IMR-90 (cell line): ENCODE measurements around the gene ATPAF1. TPM values are rescaled to one million over a fixed set of nuclear protein-coding genes. Genes with fewer than 3 reads are reported as not detected.
A peak's percentile ranks its signal among the peaks of the same experiment; 100 is the strongest.

Source experiments
- ATAC-seq: fragments of 200-7000 bp; cut with Tn5 transposase; 2 replicates; pipeline ENCODE4 v1.9.1; 2020; ENCODE audit warnings: low read depth, mild to moderate bottlenecking, moderate library complexity
- BruUV-seq: library from RNA; stranded (reverse); fragments of 400-500 nt; replicated peaks from 2 replicates; lab custom pipeline; 2021; lab: Mats Ljungman, UMichigan
- CTCF ChIA-PET: fragments of 300-600 bp; formaldehyde crosslinking; extraction: SDS; loops from one replicate; lab custom pipeline; 2021; ENCODE audit warnings: antibody characterized with exemption; lab: Yijun Ruan, JAX
- POLR2A ChIA-PET: fragments of 300-600 bp; sonication (Branson Sonifier 250); formaldehyde crosslinking; loops from one replicate; lab custom pipeline; 2022; ENCODE audit warnings: antibody characterized with exemption; ENCODE audit not compliant: unreplicated experiment; lab: Charles Lee
- DNase-seq: peaks from one replicate; pipeline ENCODE4 v3.0.0; 2013
- H2AFZ ChIP-seq: replicated peaks from 2 replicates; pipeline ENCODE3; 2013; ENCODE audit warnings: low read length, mild to moderate bottlenecking; ENCODE audit not compliant: poor library complexity
- H2AK5ac ChIP-seq: 2 replicates; pipeline ENCODE4 v1.6.1; 2013; ENCODE audit warnings: low read depth, low read length, inconsistent platforms
- H2AK9ac ChIP-seq: replicated peaks from 2 replicates; pipeline ENCODE3; 2013; ENCODE audit warnings: mild to moderate bottlenecking, low read depth, low read length, moderate library complexity; ENCODE audit not compliant: poor library complexity
- H2BK120ac ChIP-seq: 2 replicates; pipeline ENCODE4 v1.6.1; 2013; ENCODE audit warnings: low read depth, low read length, inconsistent platforms
- H2BK15ac ChIP-seq: 3 replicates; pipeline ENCODE4 v1.6.1; 2013; ENCODE audit warnings: low read depth, low read length, inconsistent platforms
- H2BK20ac ChIP-seq: 2 replicates; pipeline ENCODE4 v1.6.1; 2013; ENCODE audit warnings: low read depth, mild to moderate bottlenecking, inconsistent platforms, low read length, moderate library complexity
- H2BK5ac ChIP-seq: 2 replicates; pipeline ENCODE4 v1.6.1; 2013; ENCODE audit warnings: mild to moderate bottlenecking, low read depth, low read length, inconsistent platforms; ENCODE audit not compliant: poor library complexity, severe bottlenecking
- H3K14ac ChIP-seq: replicated peaks from 2 replicates; pipeline ENCODE4 v1.6.1; 2013; ENCODE audit warnings: low read depth, low read length, inconsistent platforms
- H3K18ac ChIP-seq: 2 replicates; pipeline ENCODE4 v1.6.1; 2013; ENCODE audit warnings: low read depth, low read length, control low read depth
- H3K23ac ChIP-seq: 2 replicates; pipeline ENCODE4 v1.6.1; 2013; ENCODE audit warnings: low read depth, low read length, inconsistent platforms
- H3K27ac ChIP-seq: 2 replicates; pipeline ENCODE4 v1.5.1; 2013; ENCODE audit warnings: mild to moderate bottlenecking, control low read depth, low read length; ENCODE audit not compliant: insufficient read depth
- H3K27me3 ChIP-seq: 2 replicates; pipeline ENCODE4 v1.6.1; 2013; ENCODE audit warnings: low read length; ENCODE audit not compliant: control insufficient read depth, insufficient read depth
- H3K36me3 ChIP-seq: 2 replicates; pipeline ENCODE4 v1.6.1; 2013; ENCODE audit warnings: low read length, mixed read lengths; ENCODE audit not compliant: control insufficient read depth, insufficient read depth
- H3K4ac ChIP-seq: 2 replicates; pipeline ENCODE4 v1.6.1; 2013; ENCODE audit warnings: low read depth, low read length, inconsistent platforms
- H3K4me1 ChIP-seq: 2 replicates; pipeline ENCODE4 v1.6.1; 2013; ENCODE audit warnings: low read length, mixed read lengths; ENCODE audit not compliant: control insufficient read depth, insufficient read depth
- H3K4me2 ChIP-seq: 2 replicates; pipeline ENCODE4 v1.6.1; 2013; ENCODE audit warnings: low read depth, mild to moderate bottlenecking, control low read depth, low read length, moderate library complexity
- H3K4me3 ChIP-seq: 2 replicates; pipeline ENCODE4 v1.5.1; 2013; ENCODE audit warnings: low read depth, mild to moderate bottlenecking, control low read depth, low read length, moderate library complexity; ENCODE audit not compliant: insufficient read depth
- H3K56ac ChIP-seq: 2 replicates; pipeline ENCODE4 v1.6.1; 2013; ENCODE audit warnings: low read length, inconsistent platforms; ENCODE audit not compliant: insufficient read depth; ENCODE audit errors: extremely low read depth
- H3K79me1 ChIP-seq, 2 experiments: 2 replicates each; pipeline ENCODE4 v1.6.1; 2013; ENCODE audit warnings: low read length in 2 of 2, inconsistent platforms in 1 of 2, low read depth in 1 of 2
- H3K9ac ChIP-seq: 2 replicates; pipeline ENCODE4 v1.6.1; 2013; ENCODE audit warnings: low read depth, low read length, control low read depth
- H3K9me1 ChIP-seq: 2 replicates; pipeline ENCODE4 v1.6.1; 2013; ENCODE audit warnings: low read length, inconsistent platforms; ENCODE audit not compliant: insufficient read depth
- H3K9me3 ChIP-seq: 2 replicates; pipeline ENCODE4 v1.6.1; 2013; ENCODE audit warnings: low read length; ENCODE audit not compliant: control insufficient read depth, insufficient read depth
- H4K20me1 ChIP-seq: 2 replicates; pipeline ENCODE4 v1.6.1; 2013; ENCODE audit warnings: low read length, inconsistent platforms; ENCODE audit not compliant: insufficient read depth
- H4K5ac ChIP-seq: 2 replicates; pipeline ENCODE4 v1.6.1; 2013; ENCODE audit warnings: mild to moderate bottlenecking, low read depth, low read length, control low read depth
- H4K8ac ChIP-seq, 2 experiments: 2 replicates each; pipeline ENCODE4 v1.6.1; 2013; ENCODE audit warnings: low read depth in 2 of 2, low read length in 2 of 2, control low read depth in 1 of 2, inconsistent platforms in 1 of 2
- H4K91ac ChIP-seq: 2 replicates; pipeline ENCODE4 v1.6.1; 2013; ENCODE audit warnings: low read depth, low read length, inconsistent platforms; ENCODE audit not compliant: insufficient read depth
- BHLHE40 ChIP-seq: fragments of 150-350 bp; IDR thresholded peaks from 2 replicates; pipeline ENCODE4 v1.6.1; 2016; ENCODE audit warnings: mild to moderate bottlenecking, low read depth, low read length
- CHD1 ChIP-seq: IDR thresholded peaks from 2 replicates; pipeline ENCODE4 v1.6.1; 2012; ENCODE audit warnings: low read depth, low read length, improper control_type of control experiment
- FOS ChIP-seq: fragments of 150-350 bp; IDR thresholded peaks from 2 replicates; pipeline ENCODE4 v1.6.1; 2016; ENCODE audit warnings: low read depth, low read length
- MAFK ChIP-seq: IDR thresholded peaks from 2 replicates; pipeline ENCODE4 v1.6.1; 2012; ENCODE audit warnings: low read depth, low read length, improper control_type of control experiment
- MXI1 ChIP-seq: IDR thresholded peaks from 2 replicates; pipeline ENCODE4 v1.6.1; 2012; ENCODE audit warnings: low read depth, mild to moderate bottlenecking, low read length, moderate library complexity, borderline replicate concordance
- POLR2A ChIP-seq: IDR thresholded peaks from 2 replicates; pipeline ENCODE4 v1.6.1; 2012; ENCODE audit warnings: mild to moderate bottlenecking, low read depth, low read length
- RAD21 ChIP-seq: IDR thresholded peaks from 2 replicates; pipeline ENCODE4 v1.6.1; 2012; ENCODE audit warnings: low read length, improper control_type of control experiment
- RCOR1 ChIP-seq: IDR thresholded peaks from 2 replicates; pipeline ENCODE4 v1.6.1; 2012; ENCODE audit warnings: mild to moderate bottlenecking, low read length, improper control_type of control experiment; ENCODE audit not compliant: insufficient replicate concordance
- RFX5 ChIP-seq: IDR thresholded peaks from 2 replicates; pipeline ENCODE4 v1.8.0; 2012; ENCODE audit warnings: low read depth, mild to moderate bottlenecking, low read length, moderate library complexity
- WGBS, 2 experiments: methylation state at CpG; one replicate each; pipeline versions ENCODE4 v1.1.5 to v1.1.7; 2013; ENCODE audit warnings: missing lambda C conversion rate in 2 of 2; ENCODE audit not compliant: insufficient read length in 1 of 2; ENCODE audit errors: extremely low coverage in 2 of 2; 5-methylcytosine and 5-hydroxymethylcytosine counted together
- dilution Hi-C: fragments of 300-500 bp; cut with HindIII; formaldehyde crosslinking; loops from one replicate; pipeline ENCODE4 v1.14.3; 2018; ENCODE audit warnings: low sequenced_read_pairs; ENCODE audit not compliant: unreplicated experiment
- in situ Hi-C: fragments of 300-500 bp; cut with MboI; formaldehyde crosslinking; loops from 3 replicates; pipeline ENCODE4 v1.14.3; 2019; ENCODE audit warnings: low sequenced_read_pairs, inconsistent platforms, mixed read lengths
- intact Hi-C: fragments of 100-400 bp; cut with micrococcal nuclease; formaldehyde crosslinking; loops from 2 replicates; pipeline ENCODE4 v1.10.0; 2022
- polyA plus RNA-seq, 3 experiments: library from polyadenylated mRNA; depleted of rRNA; stranded (reverse); fragments of >200 nt; gene quantifications; 2 replicates each; pipeline ENCODE4 v1.2.3, GENCODE V29; 2012; ENCODE audit warnings: low replicate concordance in 1 of 3
- total RNA-seq: library from RNA; depleted of rRNA; stranded (reverse); fragments of >200 nt; gene quantifications from 2 replicates; pipeline ENCODE4 v1.2.3, GENCODE V29; 2012
- TF ChIP-seq, protein P1 (sequence below): fragments of 150-350 bp; IDR thresholded peaks from 2 replicates; pipeline ENCODE4 v1.6.1; 2017; ENCODE audit warnings: mild to moderate bottlenecking, antibody characterized with exemption, low read length, low read depth
- TF ChIP-seq, protein P2 (sequence below): fragments of 150-350 bp; IDR thresholded peaks from 2 replicates; pipeline ENCODE4 v1.6.1; 2016; ENCODE audit warnings: low read depth, mild to moderate bottlenecking, low read length, moderate library complexity, borderline replicate concordance

The ATPAF1 gene
- total and polyA plus RNA-seq, 2 of the 4 experiments (the other 2 are of a cell fraction): 55.5 to 80.3 TPM

DNA sequence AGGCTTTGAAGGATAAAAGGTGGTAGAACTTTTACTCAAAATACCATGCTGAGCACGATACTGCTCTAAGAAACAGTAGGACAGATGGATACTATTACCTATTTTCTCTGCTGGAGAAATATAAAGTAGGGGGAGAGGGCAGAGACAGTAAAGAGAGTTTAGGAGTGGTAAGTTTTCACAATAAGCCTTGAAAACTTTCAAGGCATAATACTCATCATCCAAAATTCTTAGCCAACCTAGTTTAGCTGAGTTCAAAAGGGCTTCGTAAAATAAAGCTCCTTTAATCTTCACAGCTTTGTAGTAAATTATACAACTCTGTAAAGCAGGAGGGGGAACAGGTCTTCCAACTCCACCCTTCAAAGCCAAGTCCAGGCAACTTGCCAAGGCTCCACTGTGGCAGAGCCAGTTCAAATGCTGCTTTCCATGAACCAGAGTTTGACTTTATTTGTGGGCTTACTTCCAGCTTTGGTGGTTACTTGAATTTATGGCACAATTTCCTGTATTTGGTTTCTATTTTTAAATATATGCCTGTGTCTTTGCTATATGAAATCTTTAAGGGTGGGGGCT, 19.0 kb upstream of the ATPAF1 start:
- Histone ChIP-seq H4K5ac (no peak overlapping the region), H3K79me1 (peaks cover 3 to 7% of the 10 kb centered on the region in 2 experiments; a peak in 3 of 4 replicates), H3K56ac (no peak overlapping the region), H2BK15ac (no peak overlapping the region), H4K91ac (no peak overlapping the region), H4K20me1 (no peaks in the 10 kb centered on the region), H3K9me3 (no peaks in the 10 kb centered on the region), H3K9me1 (peaks cover 4% of the 10 kb centered on the region; the same call in 1 of the 2 replicates), H2BK120ac (no peak overlapping the region), H3K14ac (no peak overlapping the region), H3K36me3 (peaks cover 49% of the 10 kb centered on the region), H3K4me3 (no peak overlapping the region), H3K23ac (no peak overlapping the region), H4K8ac (no peak overlapping the region), H2AK9ac (no peak overlapping the region), H2BK5ac (no peak overlapping the region), H3K27me3 (no peaks in the 10 kb centered on the region), H2AK5ac (no peak overlapping the region), H3K18ac (no peak overlapping the region), H2AFZ (no peak overlapping the region), H3K9ac (no peak overlapping the region), H3K4me2 (no peak overlapping the region; the same call in 1 of the 2 replicates), H3K4me1 (0 out of 2 replicates have a peak, but pooled peaks cover 3% of the 10 kb centered on the region), H2BK20ac (no peak overlapping the region), H3K27ac (no peak overlapping the region), H3K4ac (no peak overlapping the region)
- ChIA-PET CTCF (interaction anchor here (1.3 kb wide), 1 partner anchor 9 kb away, joined by 3 read pairs; no protein-coding TSS in a partner anchor), POLR2A (no interaction called here)
- BruUV-seq: no TSS peak
- peak; percentile 40 for DNase-seq
- TF ChIP-seq MAFK (no peak), RAD21 (no peak), CHD1 (no peak), BHLHE40 (no peak), RFX5 (no peak), RCOR1 (no peak), POLR2A (no peak), FOS (no peak), MXI1 (no peak)
- TF ChIP-seq, protein P1, sequence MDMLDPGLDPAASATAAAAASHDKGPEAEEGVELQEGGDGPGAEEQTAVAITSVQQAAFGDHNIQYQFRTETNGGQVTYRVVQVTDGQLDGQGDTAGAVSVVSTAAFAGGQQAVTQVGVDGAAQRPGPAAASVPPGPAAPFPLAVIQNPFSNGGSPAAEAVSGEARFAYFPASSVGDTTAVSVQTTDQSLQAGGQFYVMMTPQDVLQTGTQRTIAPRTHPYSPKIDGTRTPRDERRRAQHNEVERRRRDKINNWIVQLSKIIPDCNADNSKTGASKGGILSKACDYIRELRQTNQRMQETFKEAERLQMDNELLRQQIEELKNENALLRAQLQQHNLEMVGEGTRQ: no peak
- TF ChIP-seq, protein P2, sequence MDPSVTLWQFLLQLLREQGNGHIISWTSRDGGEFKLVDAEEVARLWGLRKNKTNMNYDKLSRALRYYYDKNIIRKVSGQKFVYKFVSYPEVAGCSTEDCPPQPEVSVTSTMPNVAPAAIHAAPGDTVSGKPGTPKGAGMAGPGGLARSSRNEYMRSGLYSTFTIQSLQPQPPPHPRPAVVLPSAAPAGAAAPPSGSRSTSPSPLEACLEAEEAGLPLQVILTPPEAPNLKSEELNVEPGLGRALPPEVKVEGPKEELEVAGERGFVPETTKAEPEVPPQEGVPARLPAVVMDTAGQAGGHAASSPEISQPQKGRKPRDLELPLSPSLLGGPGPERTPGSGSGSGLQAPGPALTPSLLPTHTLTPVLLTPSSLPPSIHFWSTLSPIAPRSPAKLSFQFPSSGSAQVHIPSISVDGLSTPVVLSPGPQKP: no peak
- dilution Hi-C loops (no loop called here), intact Hi-C loops (no loop called here), in situ Hi-C loops (no loop called here)
- WGBS, 2 experiments: no CpG with 5 or more reads among the region's 2 CpGs
- no peak for ATAC-seq
